Ovary (tissue), 3 donors: ENCODE measurements around the gene CARS2.

ENCODE experiments used
- CTCF ChIP-seq, 3 donors: fragments of 450-650 bp in 2 of 3; fragments of 200-600 bp in 1 of 3; IDR thresholded peaks; one replicate each; pipeline versions ENCODE4 v1.5.1 to v1.8.0; 2016 to 2022; ENCODE audit warnings: antibody characterized with exemption in 3 of 3, mild to moderate bottlenecking in 1 of 3
- EP300 ChIP-seq: sonication (generic); formaldehyde crosslinking; IDR thresholded peaks from one replicate; pipeline ENCODE4 v1.6.1; 2017; ENCODE audit warnings: antibody characterized with exemption
- donor health status: DM: no; HTN: no; CAD: no.

- TF ChIP-seq CTCF (IDR thresholded peaks at IDR 0.05) (no peak), EP300 (no peak)
Observed at GRCh38 chr13:110684388-110685056, 21.4 kb downstream of the CARS2 start.
